ENCODE data around the gene LRCH4. TPM values are rescaled to one million over a fixed set of nuclear protein-coding genes. Genes with fewer than 3 reads are reported as not detected.

The LRCH4 gene
- polyA plus RNA-seq, 1 experiment: 20.0 TPM

DNA sequence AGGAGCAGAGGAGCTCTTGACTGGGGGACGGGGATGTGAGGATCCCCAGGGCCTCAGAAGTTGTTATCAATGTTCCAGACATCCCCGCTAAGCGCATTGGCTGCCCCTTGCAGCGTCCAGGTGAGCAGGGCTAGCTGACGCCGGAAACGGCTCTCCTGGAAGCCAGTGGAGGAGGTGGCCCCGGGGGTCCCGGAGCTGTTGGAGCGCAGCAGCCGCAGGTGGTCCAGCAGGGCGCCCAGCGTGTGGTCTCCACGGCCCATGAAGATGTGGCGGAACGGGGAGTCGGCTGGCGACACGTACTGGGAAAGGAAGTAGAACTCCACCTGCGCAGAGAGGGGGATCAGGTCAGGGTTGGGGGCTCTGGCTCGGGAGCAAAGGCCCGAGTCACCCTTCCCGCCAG lies 34.9 kb upstream of the LRCH4 start:
- ChIA-PET POLR2A (no interaction called here), CTCF (interaction anchor here (1.3 kb wide), 1 partner anchor 84 kb away, joined by 4 read pairs; no protein-coding TSS in a partner anchor)

DNA sequence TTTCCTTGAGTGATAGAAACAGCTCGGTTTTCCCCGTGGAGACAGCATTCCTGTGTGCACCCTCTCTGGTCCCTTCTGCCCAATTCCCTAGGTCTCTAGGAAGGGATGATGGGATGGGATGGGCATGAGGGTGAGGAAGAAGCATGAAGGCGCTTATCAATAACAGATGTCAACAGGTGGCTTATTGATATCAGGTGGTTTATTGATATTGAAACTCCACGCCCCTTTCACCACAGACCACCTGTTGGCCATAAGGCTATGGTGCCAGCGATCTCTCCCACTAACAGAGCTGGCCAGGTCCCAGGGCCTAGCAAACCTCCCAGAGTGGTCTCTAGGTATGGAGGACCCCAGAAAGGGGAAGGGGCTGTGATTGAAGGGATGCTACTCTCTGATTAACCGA lies 34.3 kb upstream of the LRCH4 start:
- POLR2A ChIA-PET: no interaction called here
- Histone ChIP-seq H3K36me3 (ENCODE audit: control insufficient read depth, insufficient read depth, low read length) (no peaks in the 10 kb centered on the region; the same call in 1 of the 2 replicates), H3K27me3 (ENCODE audit: control insufficient read depth, insufficient read depth, low read length) (no peaks in the 10 kb centered on the region), H3K4me3 (ENCODE audit: low read depth, low read length) (no peak overlapping the region)
- CTCF ChIA-PET: interaction anchor here (1.3 kb wide), 1 partner anchor 85 kb away, joined by 4 read pairs; no protein-coding TSS in a partner anchor
- TF ChIP-seq, protein P1, sequence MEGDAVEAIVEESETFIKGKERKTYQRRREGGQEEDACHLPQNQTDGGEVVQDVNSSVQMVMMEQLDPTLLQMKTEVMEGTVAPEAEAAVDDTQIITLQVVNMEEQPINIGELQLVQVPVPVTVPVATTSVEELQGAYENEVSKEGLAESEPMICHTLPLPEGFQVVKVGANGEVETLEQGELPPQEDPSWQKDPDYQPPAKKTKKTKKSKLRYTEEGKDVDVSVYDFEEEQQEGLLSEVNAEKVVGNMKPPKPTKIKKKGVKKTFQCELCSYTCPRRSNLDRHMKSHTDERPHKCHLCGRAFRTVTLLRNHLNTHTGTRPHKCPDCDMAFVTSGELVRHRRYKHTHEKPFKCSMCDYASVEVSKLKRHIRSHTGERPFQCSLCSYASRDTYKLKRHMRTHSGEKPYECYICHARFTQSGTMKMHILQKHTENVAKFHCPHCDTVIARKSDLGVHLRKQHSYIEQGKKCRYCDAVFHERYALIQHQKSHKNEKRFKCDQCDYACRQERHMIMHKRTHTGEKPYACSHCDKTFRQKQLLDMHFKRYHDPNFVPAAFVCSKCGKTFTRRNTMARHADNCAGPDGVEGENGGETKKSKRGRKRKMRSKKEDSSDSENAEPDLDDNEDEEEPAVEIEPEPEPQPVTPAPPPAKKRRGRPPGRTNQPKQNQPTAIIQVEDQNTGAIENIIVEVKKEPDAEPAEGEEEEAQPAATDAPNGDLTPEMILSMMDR (IDR thresholded peaks at IDR 0.05; ENCODE audit: insufficient read depth, low read depth, low read length): no peak
- no peak for DNase-seq (ENCODE audit: low read depth)

More for the DNA sequence above, 34.9 kb upstream of the LRCH4 start:
- Histone ChIP-seq H3K36me3 (ENCODE audit: control insufficient read depth, insufficient read depth, low read length) (no peaks in the 10 kb centered on the region; the same call in 1 of the 2 replicates), H3K27me3 (ENCODE audit: control insufficient read depth, insufficient read depth, low read length) (no peaks in the 10 kb centered on the region), H3K4me3 (ENCODE audit: low read depth, low read length) (no peak overlapping the region)
- no peak for DNase-seq (ENCODE audit: low read depth)
- TF ChIP-seq, protein P1 (IDR thresholded peaks at IDR 0.05; ENCODE audit: insufficient read depth, low read depth, low read length): no peak

DNA sequence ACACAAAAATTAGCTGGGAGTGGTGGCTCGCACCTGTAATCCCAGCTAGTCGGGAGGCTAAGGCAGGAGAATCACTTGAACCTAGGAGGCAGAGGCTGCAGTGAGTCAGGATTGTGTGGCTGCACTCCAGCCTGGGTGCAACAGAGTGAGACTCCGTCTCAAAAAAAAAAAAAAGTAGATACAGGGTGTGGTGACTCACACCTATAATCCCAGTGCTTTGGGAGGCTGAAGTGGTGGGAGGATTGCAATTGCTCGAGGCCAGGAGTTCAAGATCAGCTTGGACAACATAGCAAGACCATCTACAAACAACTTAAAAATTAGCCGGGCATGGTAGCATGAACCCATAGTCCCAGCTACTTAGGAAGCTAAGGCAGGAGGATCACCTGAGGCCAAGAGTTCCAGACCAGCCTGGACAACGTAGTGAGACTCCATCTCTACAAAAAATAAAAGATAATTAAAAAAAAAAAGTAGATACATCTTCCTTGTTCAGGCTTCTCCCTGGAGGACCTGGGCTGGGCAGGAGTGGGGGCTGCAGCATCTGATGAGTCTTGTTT lies 28.5 kb upstream of the LRCH4 start:
- ChIA-PET CTCF (interaction anchor here (1.7 to 2.9 kb wide), 3 partner anchors 10 to 91 kb away, joined by 6 to 16 read pairs (median 8); partner anchors contain the start of gene POP7), POLR2A (interaction anchor here (0.6 kb wide), 1 partner anchor 97 kb away, joined by 4 read pairs; no protein-coding TSS in a partner anchor)
- Histone ChIP-seq H3K36me3 (ENCODE audit: control insufficient read depth, insufficient read depth, low read length) (no peaks in the 10 kb centered on the region; the same call in 1 of the 2 replicates), H3K4me3 (ENCODE audit: low read depth, low read length) (no peak overlapping the region), H3K27me3 (ENCODE audit: control insufficient read depth, insufficient read depth, low read length) (no peaks in the 10 kb centered on the region)
- no peak for DNase-seq (ENCODE audit: low read depth)
- TF ChIP-seq, protein P1 (IDR thresholded peaks at IDR 0.05; ENCODE audit: insufficient read depth, low read depth, low read length): no peak

DNA sequence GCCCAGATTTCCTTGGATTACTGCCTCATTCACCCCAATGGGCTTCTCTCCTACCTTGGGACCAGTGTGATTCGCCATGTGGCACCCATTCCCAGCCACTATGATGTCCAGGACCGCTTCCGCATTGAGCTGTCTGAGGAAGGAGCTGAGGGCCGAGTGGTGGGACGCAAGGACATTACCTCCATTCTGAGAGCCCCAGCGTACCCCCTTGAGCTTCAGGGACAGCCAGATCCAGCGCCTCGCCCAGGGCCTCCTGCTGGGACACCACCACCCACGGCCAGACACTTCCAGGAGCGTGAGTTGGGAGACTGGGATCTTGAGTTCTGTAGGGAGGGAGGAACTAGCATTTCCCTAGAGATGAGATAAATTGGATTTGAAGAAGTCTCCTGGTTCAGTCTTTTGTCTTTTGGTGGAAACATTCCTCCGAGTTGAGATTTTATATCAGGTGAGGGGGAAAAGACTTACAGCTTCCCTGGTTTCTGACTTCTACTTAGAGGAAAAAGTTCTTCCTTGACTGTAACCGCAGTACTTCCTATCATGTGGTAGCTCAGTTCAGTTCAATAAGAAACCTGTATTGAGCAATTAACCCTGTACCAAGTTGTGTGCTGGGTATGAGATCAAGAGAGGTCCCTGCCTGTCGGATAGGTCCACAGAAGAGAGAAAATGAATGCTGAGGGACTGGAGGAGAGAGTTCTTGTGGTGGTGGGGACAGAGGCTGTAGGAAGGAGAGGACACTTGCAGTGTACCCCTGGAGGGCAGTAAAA lies 27.7 kb upstream of the LRCH4 start:
- DNase-seq (ENCODE audit: low read depth): no peak
- CTCF ChIA-PET: interaction anchor here (1.7 to 2.9 kb wide), 4 partner anchors 10 to 144 kb away, joined by 6 to 16 read pairs (median 8); partner anchors contain the start of gene POP7
- TF ChIP-seq, protein P1 (IDR thresholded peaks at IDR 0.05; ENCODE audit: insufficient read depth, low read depth, low read length): no peak
- POLR2A ChIA-PET: interaction anchor here (0.6 kb wide), 1 partner anchor 98 kb away, joined by 4 read pairs; no protein-coding TSS in a partner anchor
- no peaks in the 10 kb centered on the region; the same call in 1 of the 2 replicates for H3K36me3 ChIP-seq (ENCODE audit: control insufficient read depth, insufficient read depth, low read length)
- H3K4me3 ChIP-seq (ENCODE audit: low read depth, low read length): peak overlapping the region; percentile 83
- H3K27me3 ChIP-seq (ENCODE audit: control insufficient read depth, insufficient read depth, low read length): no peaks in the 10 kb centered on the region

Data from BJ (cell line).